K562 (cell line): ENCODE results near the gene KDELR3.

ENCODE experiments used
- BCL6 ChIP-seq: fragments of 250-450 bp; sonication (Bioruptor Pico); IDR thresholded peaks from 2 replicates; pipeline ENCODE4 v1.4.0; 2020
- GTF2F1 ChIP-seq: IDR thresholded peaks from 2 replicates; pipeline ENCODE4 v1.6.1; 2011; ENCODE audit warnings: low read depth, low read length, improper control_type of control experiment
- MXD1 ChIP-seq: fragments of 250-450 bp; sonication (Bioruptor Pico); IDR thresholded peaks from 2 replicates; pipeline ENCODE4 v1.8.0; 2021; ENCODE audit warnings: borderline replicate concordance, mild to moderate bottlenecking, moderate library complexity; ENCODE audit not compliant: poor library complexity, severe bottlenecking
- NRF1 ChIP-seq, 2 experiments: fragments of 450-650 bp; IDR thresholded peaks in 1 of 2; conservative IDR thresholded peaks in 1 of 2; 2 replicates each; pipeline ENCODE4 v1.6.1; 2014; ENCODE audit warnings: mild to moderate bottlenecking in 2 of 2
- USF1 ChIP-seq: sonication (generic); formaldehyde crosslinking; IDR thresholded peaks from 2 replicates; pipeline ENCODE4 v1.9.0; 2022; ENCODE audit warnings: mild to moderate bottlenecking, missing genetic modification reagents
- ZNF589 ChIP-seq: fragments of 200-800 bp; sonication (Bioruptor generic); IDR thresholded peaks from 2 replicates; pipeline ENCODE4 v1.6.1; 2016; ENCODE audit warnings: low read depth, missing genetic modification characterization, missing compliant biosample characterization

- no peak for TF ChIP-seq GTF2F1
- no peak for TF ChIP-seq NRF1 (conservative IDR thresholded peaks at IDR 0.05 in 1 of 2, IDR thresholded peaks at IDR 0.05 in 1 of 2)
- no peak for TF ChIP-seq ZNF589 (CRISPR knock-in tag)
- no peak for TF ChIP-seq USF1 (CRISPR knock-in tag)
- no peak for TF ChIP-seq BCL6 (CRISPR knock-in tag)
- no peak for TF ChIP-seq MXD1
These were observed 24.8 kb upstream of the KDELR3 start for GRCh38 chr22:38442967-38443627.
